Esophagus (tissue), 2 donors: ENCODE data around the gene GMCL1. TPM values are rescaled to one million over a fixed set of nuclear protein-coding genes. Genes with fewer than 3 reads are reported as not detected.

Experiments used
- H3K27ac ChIP-seq, 2 donors: one replicate each; pipeline ENCODE4 v1.5.1; 2013; ENCODE audit warnings: low read depth in 2 of 2, mild to moderate bottlenecking in 2 of 2, inconsistent platforms in 1 of 2, low read length in 1 of 2, moderate library complexity in 1 of 2
- H3K27me3 ChIP-seq, 2 donors: one replicate each; pipeline ENCODE4 v1.6.1; 2013; ENCODE audit warnings: low read length in 2 of 2, control low read depth in 1 of 2, mild to moderate bottlenecking in 1 of 2; ENCODE audit not compliant: insufficient read depth in 2 of 2, control insufficient read depth in 1 of 2
- H3K36me3 ChIP-seq, 2 donors: one replicate each; pipeline ENCODE4 v1.6.1; 2013; ENCODE audit warnings: low read length in 1 of 2; ENCODE audit not compliant: control insufficient read depth in 2 of 2, insufficient read depth in 2 of 2
- H3K4me1 ChIP-seq, 2 donors: one replicate each; pipeline ENCODE4 v1.6.1; 2013; ENCODE audit warnings: low read length in 1 of 2; ENCODE audit not compliant: control insufficient read depth in 2 of 2, insufficient read depth in 2 of 2
- H3K4me3 ChIP-seq, 2 donors: one replicate each; pipeline ENCODE4 v1.5.1; 2013; ENCODE audit warnings: low read length in 2 of 2, mild to moderate bottlenecking in 2 of 2, low read depth in 1 of 2, moderate library complexity in 1 of 2
- H3K9me3 ChIP-seq, 2 donors: one replicate each; pipeline ENCODE4 v1.6.1; 2013; ENCODE audit warnings: mild to moderate bottlenecking in 2 of 2, low read depth in 1 of 2, low read length in 1 of 2, moderate library complexity in 1 of 2; ENCODE audit not compliant: control insufficient read depth in 2 of 2, insufficient read depth in 1 of 2
- WGBS, 2 donors: extraction: QIAGEN DNeasy Blood & Tissue Kit; methylation state at CpG; one replicate each; pipeline ENCODE4 v1.1.7; 2013; 5-methylcytosine and 5-hydroxymethylcytosine counted together
- polyA plus RNA-seq, 2 donors: library from polyadenylated mRNA; stranded (reverse); fragments of 200-250 nt; gene quantifications; one replicate each; pipeline ENCODE4 v1.2.3, GENCODE V29; 2013
- donor health status: healthy with polysubstance abuse.
- donor health status: Bipolar disorder and iron deficiency.

The GMCL1 gene, protein sequence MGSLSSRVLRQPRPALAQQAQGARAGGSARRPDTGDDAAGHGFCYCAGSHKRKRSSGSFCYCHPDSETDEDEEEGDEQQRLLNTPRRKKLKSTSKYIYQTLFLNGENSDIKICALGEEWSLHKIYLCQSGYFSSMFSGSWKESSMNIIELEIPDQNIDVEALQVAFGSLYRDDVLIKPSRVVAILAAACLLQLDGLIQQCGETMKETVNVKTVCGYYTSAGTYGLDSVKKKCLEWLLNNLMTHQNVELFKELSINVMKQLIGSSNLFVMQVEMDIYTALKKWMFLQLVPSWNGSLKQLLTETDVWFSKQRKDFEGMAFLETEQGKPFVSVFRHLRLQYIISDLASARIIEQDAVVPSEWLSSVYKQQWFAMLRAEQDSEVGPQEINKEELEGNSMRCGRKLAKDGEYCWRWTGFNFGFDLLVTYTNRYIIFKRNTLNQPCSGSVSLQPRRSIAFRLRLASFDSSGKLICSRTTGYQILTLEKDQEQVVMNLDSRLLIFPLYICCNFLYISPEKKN
- polyA plus RNA-seq: 1 to 10 TPM; 3.6 to 5.7 TPM

- H3K27ac ChIP-seq: peak within 1 kb of the TSS; percentile 96 to 97
Observed at GRCh38 chr2:69829256-69830044, at the start of gene GMCL1. Gene GMCL1 (plus strand): TSS chr2:69829660. CDS start chr2:69829893, 233 bp downstream.

GRCh38 chr2:69780921-69781320, 48.5 kb upstream of the GMCL1 start:
- Histone ChIP-seq H3K4me3 (no peak overlapping the region), H3K36me3 (no peaks in the 10 kb centered on the region), H3K27me3 (no peaks in the 10 kb centered on the region), H3K27ac (no peak overlapping the region), H3K4me1 (no peaks in the 10 kb centered on the region), H3K9me3 (no peaks in the 10 kb centered on the region)
- 54 to 78% methylated on average over 5 of the region's 5 CpGs for WGBS, 2 donors

More at GRCh38 chr2:69829256-69830044, at the start of gene GMCL1:
- WGBS, 2 donors: 0 to 1% methylated on average over 71 to 74 of the region's 74 CpGs
- H3K4me1 ChIP-seq: no peaks in the 10 kb centered on the region
- H3K9me3 ChIP-seq: no peaks in the 10 kb centered on the region
- H3K36me3 ChIP-seq: no peaks in the 10 kb centered on the region
- no peaks in the 10 kb centered on the region for H3K27me3 ChIP-seq
- peak within 1 kb of the TSS; percentile 77 to 99 for H3K4me3 ChIP-seq

GRCh38 chr2:69781321-69782248, 47.9 kb upstream of the GMCL1 start:
- peak overlapping the region in 1 of 2 donors; percentile 1 for H3K27ac ChIP-seq
- no peak overlapping the region for H3K4me3 ChIP-seq
- WGBS, 2 donors: 54 to 59% methylated on average over 5 of the region's 5 CpGs
- no peaks in the 10 kb centered on the region for H3K36me3 ChIP-seq
- no peaks in the 10 kb centered on the region for H3K9me3 ChIP-seq
- no peaks in the 10 kb centered on the region for H3K27me3 ChIP-seq
- H3K4me1 ChIP-seq: no peaks in the 10 kb centered on the region

GRCh38 chr2:69784228-69784627, 45.2 kb upstream of the GMCL1 start:
- Histone ChIP-seq H3K9me3 (no peaks in the 10 kb centered on the region), H3K27ac (no peak overlapping the region), H3K27me3 (no peaks in the 10 kb centered on the region), H3K36me3 (peaks cover 0 to 7% of the 10 kb centered on the region in 2 donors), H3K4me3 (no peak overlapping the region), H3K4me1 (no peaks in the 10 kb centered on the region)
- 78 to 92% methylated on average over 5 of the region's 5 CpGs for WGBS, 2 donors

- H3K4me1 ChIP-seq: no peaks in the 10 kb centered on the region
- H3K27ac ChIP-seq: no peak overlapping the region
- H3K4me3 ChIP-seq: no peak overlapping the region
- no peaks in the 10 kb centered on the region for H3K27me3 ChIP-seq
- no peaks in the 10 kb centered on the region for H3K9me3 ChIP-seq
- H3K36me3 ChIP-seq: peaks cover 0 to 8% of the 10 kb centered on the region in 2 donors
- WGBS, 2 donors: 93 to 95% methylated on average over 2 of the region's 2 CpGs
Observed at GRCh38 chr2:69785358-69785757, 44.1 kb upstream of the GMCL1 start.

- no peaks in the 10 kb centered on the region for H3K4me1 ChIP-seq
- WGBS, 2 donors: 84 to 88% methylated on average over 4 of the region's 4 CpGs
- no peaks in the 10 kb centered on the region for H3K9me3 ChIP-seq
- H3K27ac ChIP-seq: no peak overlapping the region
- H3K4me3 ChIP-seq: no peak overlapping the region
- H3K27me3 ChIP-seq: no peaks in the 10 kb centered on the region
- peaks cover 0 to 8% of the 10 kb centered on the region in 2 donors for H3K36me3 ChIP-seq
Observed at GRCh38 chr2:69786052-69786560, 43.4 kb upstream of the GMCL1 start.

GRCh38 chr2:69789175-69789721, 40.2 kb upstream of the GMCL1 start:
- Histone ChIP-seq H3K27ac (no peak overlapping the region), H3K4me1 (no peaks in the 10 kb centered on the region), H3K27me3 (no peaks in the 10 kb centered on the region), H3K36me3 (peaks cover 0 to 12% of the 10 kb centered on the region in 2 donors), H3K4me3 (no peak overlapping the region), H3K9me3 (no peaks in the 10 kb centered on the region)
- 71 to 83% methylated on average over 7 of the region's 7 CpGs for WGBS, 2 donors

DNA sequence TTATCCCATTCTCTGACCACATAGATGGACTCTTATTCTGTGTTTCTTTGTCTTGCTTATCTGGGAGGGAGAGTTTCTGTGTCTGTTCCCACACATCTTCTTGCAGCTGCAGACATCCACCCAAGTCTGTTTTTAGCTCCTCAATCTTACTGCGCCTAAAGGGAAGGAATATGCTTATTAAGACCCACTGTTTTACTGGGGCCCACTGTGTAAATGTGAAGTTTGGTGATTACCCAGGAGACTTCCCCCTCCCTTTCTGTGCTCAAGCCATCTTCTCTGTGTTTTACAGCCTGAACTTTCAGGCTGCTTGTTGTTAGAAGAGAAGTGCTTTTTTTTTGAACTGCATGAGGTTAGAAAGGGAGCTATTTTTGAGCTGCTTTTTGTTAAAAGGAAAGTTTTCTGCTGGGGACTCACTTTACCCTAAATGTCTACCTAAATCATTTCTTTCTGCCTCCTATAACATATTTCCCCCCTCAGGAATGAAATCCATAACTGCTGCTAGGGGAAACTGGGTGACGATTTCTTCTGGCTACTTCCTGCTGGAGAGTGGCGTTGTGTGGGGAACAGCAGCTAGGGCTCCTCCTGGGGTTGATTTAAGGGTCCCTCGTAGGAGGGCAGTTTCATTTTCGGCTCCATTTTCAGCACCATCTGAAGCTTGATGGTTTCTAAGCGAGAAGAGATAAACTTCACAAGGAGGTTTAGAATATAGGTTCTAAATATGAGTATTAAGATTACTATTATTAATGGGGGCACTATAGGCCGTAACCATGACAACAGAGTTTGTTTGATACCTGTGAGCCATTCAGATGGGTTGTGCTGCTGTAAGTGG, 39.5 kb upstream of the GMCL1 start:
- no peaks in the 10 kb centered on the region for H3K4me1 ChIP-seq
- H3K4me3 ChIP-seq: no peak overlapping the region
- no peaks in the 10 kb centered on the region for H3K27me3 ChIP-seq
- H3K27ac ChIP-seq: peak overlapping the region in 1 of 2 donors; percentile 15
- WGBS, 2 donors: 63 to 64% methylated on average over 7 of the region's 7 CpGs
- H3K9me3 ChIP-seq: no peaks in the 10 kb centered on the region
- H3K36me3 ChIP-seq: peaks cover 0 to 12% of the 10 kb centered on the region in 2 donors
